A673 (cell line): ENCODE measurements around the gene CFAP99.

Source experiments
- EZH2 ChIP-seq: fragments of 200-600 bp; sonication (generic); IDR thresholded peaks from 2 replicates; pipeline ENCODE4 v1.6.1; 2017; ENCODE audit warnings: borderline replicate concordance, low read depth, mild to moderate bottlenecking, mixed read lengths, antibody characterized with exemption, low read length; ENCODE audit not compliant: poor library complexity, severe bottlenecking
- TF ChIP-seq, protein P1 (sequence below): fragments of 300-800, 200-600 bp; sonication (generic); conservative IDR thresholded peaks from 2 replicates; pipeline ENCODE4 v1.5.1; 2017; ENCODE audit warnings: low read depth, mild to moderate bottlenecking, antibody characterized with exemption, low read length, moderate library complexity, mixed read lengths

DNA sequence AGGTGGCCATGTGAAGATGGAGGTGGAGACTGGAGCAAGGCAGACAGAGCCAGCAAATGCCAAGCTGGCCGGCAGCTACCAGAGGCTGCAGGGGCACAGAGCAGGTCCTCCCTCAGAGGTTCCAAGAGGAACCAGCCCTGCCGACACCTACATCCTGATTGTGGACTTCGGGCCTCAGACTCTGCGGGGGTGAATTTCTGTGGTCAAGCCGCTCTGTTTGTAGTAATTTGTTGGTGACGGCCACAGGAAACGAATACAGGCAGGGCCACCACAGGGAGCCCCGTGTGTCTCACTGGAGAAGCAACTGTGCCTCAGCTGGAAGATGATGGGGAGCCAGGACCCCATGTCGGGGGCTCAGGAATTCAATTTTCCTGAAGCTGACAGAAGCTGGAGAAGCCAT lies 28.6 kb upstream of the CFAP99 start:
- TF ChIP-seq EZH2: no peak
- TF ChIP-seq, protein P1, sequence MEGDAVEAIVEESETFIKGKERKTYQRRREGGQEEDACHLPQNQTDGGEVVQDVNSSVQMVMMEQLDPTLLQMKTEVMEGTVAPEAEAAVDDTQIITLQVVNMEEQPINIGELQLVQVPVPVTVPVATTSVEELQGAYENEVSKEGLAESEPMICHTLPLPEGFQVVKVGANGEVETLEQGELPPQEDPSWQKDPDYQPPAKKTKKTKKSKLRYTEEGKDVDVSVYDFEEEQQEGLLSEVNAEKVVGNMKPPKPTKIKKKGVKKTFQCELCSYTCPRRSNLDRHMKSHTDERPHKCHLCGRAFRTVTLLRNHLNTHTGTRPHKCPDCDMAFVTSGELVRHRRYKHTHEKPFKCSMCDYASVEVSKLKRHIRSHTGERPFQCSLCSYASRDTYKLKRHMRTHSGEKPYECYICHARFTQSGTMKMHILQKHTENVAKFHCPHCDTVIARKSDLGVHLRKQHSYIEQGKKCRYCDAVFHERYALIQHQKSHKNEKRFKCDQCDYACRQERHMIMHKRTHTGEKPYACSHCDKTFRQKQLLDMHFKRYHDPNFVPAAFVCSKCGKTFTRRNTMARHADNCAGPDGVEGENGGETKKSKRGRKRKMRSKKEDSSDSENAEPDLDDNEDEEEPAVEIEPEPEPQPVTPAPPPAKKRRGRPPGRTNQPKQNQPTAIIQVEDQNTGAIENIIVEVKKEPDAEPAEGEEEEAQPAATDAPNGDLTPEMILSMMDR: no peak
